Activated T-cell treated with anti-CD3 and anti-CD28 coated beads, Interleukin-2, amount 50 U/mL, for 4 hours (primary cell): ENCODE measurements around the gene CLEC17A. TPM values are rescaled to one million over a fixed set of nuclear protein-coding genes. Genes with fewer than 3 reads are reported as not detected.
"Not testable (repeated sequence)": the region's sequence is repeated elsewhere in the genome, so short reads cannot be mapped to it uniquely, and the experiment has no call there.

Experiments used
- ATAC-seq, 2 donors: fragments of 200-7000 bp; cut with Tn5 transposase; one replicate each; pipeline ENCODE4 v1.10.0; 2021
- DNase-seq: peaks from one replicate; pipeline ENCODE4 v3.0.0-alpha.2; 2020
- H3K27me3 Mint-ChIP-seq: one replicate; pipeline ENCODE4 v1.8.0; 2021; ENCODE audit warnings: low read depth, mixed read lengths
- H3K36me3 Mint-ChIP-seq: one replicate; pipeline ENCODE4 v1.8.0; 2022; ENCODE audit warnings: mixed read lengths; ENCODE audit not compliant: insufficient read depth
- H3K4me1 Mint-ChIP-seq: one replicate; pipeline ENCODE4 v1.8.0; 2021; ENCODE audit warnings: low read depth, mixed read lengths
- H3K4me3 Mint-ChIP-seq: one replicate; pipeline ENCODE4 v1.8.0; 2021; ENCODE audit warnings: mild to moderate bottlenecking, moderate library complexity, mixed read lengths
- H3K9me3 Mint-ChIP-seq: one replicate; pipeline ENCODE4 v1.8.0; 2021; ENCODE audit warnings: mixed read lengths
- total RNA-seq, 3 donors: library from RNA; stranded (reverse); gene quantifications; one replicate each; pipeline ENCODE4 v1.2.1, GENCODE V29; 2021

The CLEC17A gene
- total RNA-seq, 3 donors from 2014 or later, result 0.95 to 2.3 (median 1.3) TPM

GRCh38 chr19:14563989-14564651 is 18.8 kb upstream of the CLEC17A start:
- Mint-ChIP-seq H3K27me3 (no peaks in the 10 kb centered on the region), H3K36me3 (no peaks in the 10 kb centered on the region), H3K4me1 (peaks cover 22% of the 10 kb centered on the region), H3K4me3 (no peak overlapping the region), H3K9me3 (no peaks in the 10 kb centered on the region)
- ATAC-seq, result peak; percentile 81 to 82
- no peak for DNase-seq

- peaks cover 26% of the 10 kb centered on the region for H3K4me1 Mint-ChIP-seq
- not testable (repeated sequence) for H3K4me3 Mint-ChIP-seq, H3K27me3 Mint-ChIP-seq, H3K9me3 Mint-ChIP-seq, H3K36me3 Mint-ChIP-seq, ATAC-seq, DNase-seq
These were observed 18.1 kb upstream of the CLEC17A start for GRCh38 chr19:14564652-14565297.

- H3K4me3 Mint-ChIP-seq, result no peak overlapping the region
- ATAC-seq (no peak), DNase-seq (no peak)
- no peaks in the 10 kb centered on the region for H3K9me3 Mint-ChIP-seq
- no peaks in the 10 kb centered on the region for H3K27me3 Mint-ChIP-seq
- H3K4me1 Mint-ChIP-seq, result peaks cover 25% of the 10 kb centered on the region
- no peaks in the 10 kb centered on the region for H3K36me3 Mint-ChIP-seq
These were observed 17.6 kb upstream of the CLEC17A start for GRCh38 chr19:14565298-14565679.

GRCh38 chr19:14565765-14566711 is 16.8 kb upstream of the CLEC17A start:
- DNase-seq (no peak), ATAC-seq (no peak)
- H3K36me3 Mint-ChIP-seq, result no peaks in the 10 kb centered on the region
- H3K27me3 Mint-ChIP-seq, result no peaks in the 10 kb centered on the region
- H3K4me1 Mint-ChIP-seq, result peaks cover 29% of the 10 kb centered on the region
- no peaks in the 10 kb centered on the region for H3K9me3 Mint-ChIP-seq
- H3K4me3 Mint-ChIP-seq, result no peak overlapping the region

GRCh38 chr19:14566712-14567077 is 16.2 kb upstream of the CLEC17A start:
- Mint-ChIP-seq H3K27me3 (no peaks in the 10 kb centered on the region), H3K4me3 (no peak overlapping the region), H3K36me3 (no peaks in the 10 kb centered on the region), H3K9me3 (no peaks in the 10 kb centered on the region), H3K4me1 (peaks cover 31% of the 10 kb centered on the region)
- no peak for DNase-seq
- ATAC-seq, result no peak

- Mint-ChIP-seq H3K9me3 (no peaks in the 10 kb centered on the region), H3K4me3 (no peak overlapping the region), H3K36me3 (no peaks in the 10 kb centered on the region), H3K27me3 (no peaks in the 10 kb centered on the region), H3K4me1 (peaks cover 33% of the 10 kb centered on the region)
- ATAC-seq, result no peak
- no peak for DNase-seq
These were observed 15.8 kb upstream of the CLEC17A start for GRCh38 chr19:14567079-14567478.

- Mint-ChIP-seq H3K4me3 (peak overlapping the region; percentile 97), H3K4me1 (peaks cover 39% of the 10 kb centered on the region), H3K9me3 (no peaks in the 10 kb centered on the region), H3K27me3 (no peaks in the 10 kb centered on the region), H3K36me3 (no peaks in the 10 kb centered on the region)
- ATAC-seq (no peak), DNase-seq (no peak)
These were observed 11.9 kb upstream of the CLEC17A start for GRCh38 chr19:14570864-14571527.

GRCh38 chr19:14571695-14572490 is 11.0 kb upstream of the CLEC17A start, which contains the start of gene NDUFB7:
Gene NDUFB7 (minus strand): TSS chr19:14572066. CDS start chr19:14572000, 66 bp downstream.
- no peaks in the 10 kb centered on the region for H3K36me3 Mint-ChIP-seq
- H3K4me3 Mint-ChIP-seq, result peak within 1 kb of the TSS; percentile 97
- H3K27me3 Mint-ChIP-seq, result no peaks in the 10 kb centered on the region
- peak; percentile 97 to 99 for ATAC-seq
- DNase-seq, result peak; percentile 84
- H3K9me3 Mint-ChIP-seq, result no peaks in the 10 kb centered on the region
- peaks cover 39% of the 10 kb centered on the region for H3K4me1 Mint-ChIP-seq

GRCh38 chr19:14575428-14575980 is 7.4 kb upstream of the CLEC17A start:
- peaks cover 33% of the 10 kb centered on the region for H3K4me1 Mint-ChIP-seq
- no peak overlapping the region for H3K4me3 Mint-ChIP-seq
- H3K9me3 Mint-ChIP-seq, result no peaks in the 10 kb centered on the region
- no peak for ATAC-seq
- no peaks in the 10 kb centered on the region for H3K27me3 Mint-ChIP-seq
- no peak for DNase-seq
- no peaks in the 10 kb centered on the region for H3K36me3 Mint-ChIP-seq

- DNase-seq (no peak), ATAC-seq (no peak)
- Mint-ChIP-seq H3K4me3 (no peak overlapping the region), H3K4me1 (peaks cover 31% of the 10 kb centered on the region), H3K9me3 (no peaks in the 10 kb centered on the region), H3K36me3 (no peaks in the 10 kb centered on the region), H3K27me3 (no peaks in the 10 kb centered on the region)
These were observed 6.5 kb upstream of the CLEC17A start for GRCh38 chr19:14576363-14576762.

GRCh38 chr19:14577264-14577663 is 5.6 kb upstream of the CLEC17A start:
- H3K36me3 Mint-ChIP-seq, result no peaks in the 10 kb centered on the region
- DNase-seq, result no peak
- ATAC-seq, result no peak
- H3K4me1 Mint-ChIP-seq, result peaks cover 25% of the 10 kb centered on the region
- no peaks in the 10 kb centered on the region for H3K9me3 Mint-ChIP-seq
- H3K27me3 Mint-ChIP-seq, result no peaks in the 10 kb centered on the region
- no peak overlapping the region for H3K4me3 Mint-ChIP-seq

GRCh38 chr19:14577885-14578427 is 4.9 kb upstream of the CLEC17A start:
- Mint-ChIP-seq H3K36me3 (no peaks in the 10 kb centered on the region), H3K4me1 (peaks cover 27% of the 10 kb centered on the region), H3K27me3 (no peaks in the 10 kb centered on the region), H3K4me3 (no peak overlapping the region), H3K9me3 (no peaks in the 10 kb centered on the region)
- no peak for DNase-seq
- ATAC-seq, result no peak

GRCh38 chr19:14580623-14581237 is 2.2 kb upstream of the CLEC17A start:
- H3K4me1 Mint-ChIP-seq, result peaks cover 25% of the 10 kb centered on the region
- DNase-seq (no peak), ATAC-seq (peak; percentile 27 to 40)
- H3K36me3 Mint-ChIP-seq, result no peaks in the 10 kb centered on the region
- no peaks in the 10 kb centered on the region for H3K9me3 Mint-ChIP-seq
- H3K27me3 Mint-ChIP-seq, result no peaks in the 10 kb centered on the region
- no peak overlapping the region for H3K4me3 Mint-ChIP-seq
